Hepatocyte (in vitro differentiated cells): ENCODE data around the gene TSN. TPM values are rescaled to one million over a fixed set of nuclear protein-coding genes. Genes with fewer than 3 reads are reported as not detected.
"Not testable (repeated sequence)": the region's sequence is repeated elsewhere in the genome, so short reads cannot be mapped to it uniquely, and the experiment has no call there.

Source experiments
- DNase-seq: peaks from one replicate; pipeline ENCODE4 v3.0.0-alpha.2; 2016; ENCODE audit warnings: low spot score
- H2AFZ ChIP-seq: fragments of 200-600 bp; sonication (generic); 2 replicates; pipeline ENCODE4 v1.6.0; 2016; ENCODE audit warnings: antibody characterized with exemption, mild to moderate bottlenecking
- H3K27ac ChIP-seq: fragments of 200-600 bp; sonication (generic); 2 replicates; pipeline ENCODE4 v1.5.1; 2016; ENCODE audit warnings: mild to moderate bottlenecking
- H3K27me3 ChIP-seq: fragments of 200-600 bp; sonication (generic); 2 replicates; pipeline ENCODE4 v1.6.1; 2016
- H3K36me3 ChIP-seq: fragments of 200-600 bp; sonication (generic); replicated peaks from 2 replicates; pipeline ENCODE4 v1.5.1; 2016; ENCODE audit warnings: low read depth; ENCODE audit not compliant: insufficient read depth
- H3K4me1 ChIP-seq: fragments of 200-600 bp; sonication (generic); 2 replicates; pipeline ENCODE4 v1.5.1; 2016; ENCODE audit warnings: mild to moderate bottlenecking, moderate library complexity; ENCODE audit not compliant: insufficient read depth
- H3K4me2 ChIP-seq: fragments of 200-600 bp; sonication (generic); 2 replicates; pipeline ENCODE4 v1.6.0; 2016
- H3K4me3 ChIP-seq: fragments of 200-600 bp; sonication (generic); 2 replicates; pipeline ENCODE4 v1.5.1; 2016; ENCODE audit warnings: mild to moderate bottlenecking
- H3K79me2 ChIP-seq: fragments of 200-600 bp; sonication (generic); 2 replicates; pipeline ENCODE4 v1.6.0; 2017; ENCODE audit warnings: mild to moderate bottlenecking
- H3K9me2 ChIP-seq: fragments of 200-600 bp; sonication (generic); replicated peaks from 2 replicates; pipeline ENCODE4 v1.6.0; 2017; ENCODE audit warnings: mild to moderate bottlenecking; ENCODE audit not compliant: insufficient read depth
- H3K9me3 ChIP-seq: fragments of 200-600 bp; sonication (generic); 2 replicates; pipeline ENCODE4 v1.5.1; 2016; ENCODE audit warnings: low read depth, mild to moderate bottlenecking
- H4K20me1 ChIP-seq: fragments of 200-600 bp; sonication (generic); 2 replicates; pipeline ENCODE4 v1.6.0; 2016; ENCODE audit warnings: mild to moderate bottlenecking; ENCODE audit not compliant: insufficient read depth, poor library complexity, severe bottlenecking
- EZH2 ChIP-seq: fragments of 200-600 bp; sonication (generic); IDR thresholded peaks from 2 replicates; pipeline ENCODE4 v1.6.1; 2016; ENCODE audit warnings: antibody characterized with exemption, mild to moderate bottlenecking, borderline replicate concordance
- EZH2phosphoT487 ChIP-seq: fragments of 200-600 bp; sonication (generic); IDR thresholded peaks from one replicate; pipeline ENCODE4 v1.6.1; 2018; ENCODE audit warnings: antibody characterized with exemption, mild to moderate bottlenecking, low read depth, moderate library complexity; ENCODE audit not compliant: unreplicated experiment, severe bottlenecking
- WGBS: methylation state at CpG from one replicate; pipeline ENCODE4 v1.1.6; 2016; ENCODE audit warnings: low lambda C conversion rate; ENCODE audit errors: missing lambda C conversion rate; 5-methylcytosine and 5-hydroxymethylcytosine counted together
- polyA plus RNA-seq: library from polyadenylated mRNA; unstranded; fragments of >200 nt; fragmentation: Nextera tagmentation; extraction: Ambion mirVana; gene quantifications from 2 replicates; pipeline ENCODE4 v1.2.1, GENCODE V29; 2016
- total RNA-seq: library from RNA; depleted of rRNA; stranded (reverse); fragments of >200 nt; gene quantifications from 2 replicates; pipeline ENCODE4 v1.2.3, GENCODE V29; 2014
- TF ChIP-seq, protein P1 (sequence below): fragments of 200-600 bp; sonication (generic); IDR thresholded peaks from 2 replicates; pipeline ENCODE4 v1.5.1; 2016; ENCODE audit warnings: antibody characterized with exemption, mild to moderate bottlenecking; ENCODE audit not compliant: poor library complexity

TSN gene
- total and polyA plus RNA-seq, 2 experiments from 2014 or later, result 45.4 to 63.2 TPM

DNA sequence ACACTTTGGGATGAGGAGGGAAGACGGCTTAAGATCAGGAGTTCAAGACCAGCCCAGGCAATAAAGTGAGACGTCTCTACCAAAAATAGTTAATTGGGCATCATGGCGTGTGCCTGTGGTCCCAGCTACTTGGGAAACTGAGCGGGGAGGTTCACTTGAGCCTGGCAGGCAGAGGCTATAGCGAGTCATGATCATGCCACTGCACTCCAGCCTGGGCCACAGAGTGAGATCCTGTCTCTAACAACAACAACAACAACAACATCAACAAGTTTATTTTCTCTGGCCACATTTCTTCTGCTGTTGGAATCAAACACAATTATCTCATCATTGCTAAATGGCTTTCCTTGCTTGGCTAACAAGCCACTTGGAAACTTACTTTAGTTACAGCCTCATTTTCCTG, 32.1 kb upstream of the TSN start:
- Histone ChIP-seq H3K4me2 (no peak overlapping the region), H2AFZ (no peak overlapping the region)
- TF ChIP-seq, protein P1, sequence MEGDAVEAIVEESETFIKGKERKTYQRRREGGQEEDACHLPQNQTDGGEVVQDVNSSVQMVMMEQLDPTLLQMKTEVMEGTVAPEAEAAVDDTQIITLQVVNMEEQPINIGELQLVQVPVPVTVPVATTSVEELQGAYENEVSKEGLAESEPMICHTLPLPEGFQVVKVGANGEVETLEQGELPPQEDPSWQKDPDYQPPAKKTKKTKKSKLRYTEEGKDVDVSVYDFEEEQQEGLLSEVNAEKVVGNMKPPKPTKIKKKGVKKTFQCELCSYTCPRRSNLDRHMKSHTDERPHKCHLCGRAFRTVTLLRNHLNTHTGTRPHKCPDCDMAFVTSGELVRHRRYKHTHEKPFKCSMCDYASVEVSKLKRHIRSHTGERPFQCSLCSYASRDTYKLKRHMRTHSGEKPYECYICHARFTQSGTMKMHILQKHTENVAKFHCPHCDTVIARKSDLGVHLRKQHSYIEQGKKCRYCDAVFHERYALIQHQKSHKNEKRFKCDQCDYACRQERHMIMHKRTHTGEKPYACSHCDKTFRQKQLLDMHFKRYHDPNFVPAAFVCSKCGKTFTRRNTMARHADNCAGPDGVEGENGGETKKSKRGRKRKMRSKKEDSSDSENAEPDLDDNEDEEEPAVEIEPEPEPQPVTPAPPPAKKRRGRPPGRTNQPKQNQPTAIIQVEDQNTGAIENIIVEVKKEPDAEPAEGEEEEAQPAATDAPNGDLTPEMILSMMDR, result no peak
- TF ChIP-seq EZH2, result no peak
- TF ChIP-seq EZH2phosphoT487, result no peak

DNA sequence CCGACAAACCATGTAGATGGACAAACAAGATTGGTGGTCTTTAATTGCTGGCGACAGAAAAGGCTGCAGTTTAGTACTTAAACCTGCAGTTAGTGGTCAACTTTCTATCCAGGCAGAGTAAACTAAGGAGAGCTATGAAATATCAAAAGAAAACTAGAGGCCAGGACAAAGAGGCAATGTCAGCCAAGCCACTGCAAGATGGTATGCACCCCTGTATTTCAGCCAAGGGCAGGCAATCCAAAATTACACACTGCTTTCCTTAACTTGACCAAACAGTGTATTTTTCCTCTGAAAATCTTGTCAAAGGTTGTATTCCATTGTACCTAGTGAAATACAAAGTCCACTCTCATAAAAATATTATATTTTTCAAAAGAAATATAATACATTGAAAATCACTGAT, 28.1 kb upstream of the TSN start:
- Histone ChIP-seq H3K9me2 (no peaks in the 10 kb centered on the region), H4K20me1 (no peaks in the 10 kb centered on the region), H3K36me3 (no peaks in the 10 kb centered on the region), H3K4me3 (no peak overlapping the region), H3K79me2 (peaks cover under 1% of the 10 kb centered on the region), H3K4me1 (no peaks in the 10 kb centered on the region), H3K27me3 (no peaks in the 10 kb centered on the region), H3K4me2 (no peak overlapping the region), H3K27ac (no peak overlapping the region), H3K9me3 (no peaks in the 10 kb centered on the region), H2AFZ (no peak overlapping the region)
- TF ChIP-seq, protein P1, result no peak
- TF ChIP-seq EZH2 (no peak), EZH2phosphoT487 (no peak)
- 100% methylated on average over 2 of the region's 2 CpGs for WGBS
- DNase-seq, result no peak

More for the DNA sequence above, 32.1 kb upstream of the TSN start:
- Histone ChIP-seq H3K9me2 (no peaks in the 10 kb centered on the region), H3K9me3 (no peaks in the 10 kb centered on the region), H3K27ac (no peak overlapping the region), H3K36me3 (no peaks in the 10 kb centered on the region), H3K4me3 (no peak overlapping the region), H3K79me2 (no peaks in the 10 kb centered on the region), H3K27me3 (no peaks in the 10 kb centered on the region), H4K20me1 (no peaks in the 10 kb centered on the region), H3K4me1 (no peaks in the 10 kb centered on the region)
- DNase-seq, result no peak
- WGBS, result 89% methylated on average over 5 of the region's 5 CpGs

DNA sequence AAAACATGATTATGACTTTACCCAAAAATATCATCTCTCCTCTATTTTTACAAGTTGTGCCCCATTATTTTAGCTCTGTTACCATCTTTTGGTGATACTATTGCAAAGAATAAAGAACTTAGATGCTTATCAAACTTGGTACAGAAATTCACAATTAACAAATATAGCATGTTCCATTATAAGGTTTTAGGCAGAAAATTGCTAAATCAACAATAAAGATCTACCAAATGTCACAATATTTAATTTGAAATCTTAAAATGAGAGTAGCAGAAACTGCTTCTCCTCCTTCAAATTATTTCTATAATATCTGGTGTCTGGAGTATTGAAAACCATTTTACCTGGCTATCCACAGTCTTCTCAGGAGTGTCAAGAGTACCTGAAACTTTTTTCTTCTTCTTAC, 27.5 kb upstream of the TSN start:
- TF ChIP-seq EZH2 (no peak), EZH2phosphoT487 (no peak)
- TF ChIP-seq, protein P1, result no peak
- Histone ChIP-seq H3K4me2 (no peak overlapping the region), H3K9me3 (no peaks in the 10 kb centered on the region), H3K79me2 (peaks cover 7% of the 10 kb centered on the region), H3K4me1 (no peaks in the 10 kb centered on the region), H3K27me3 (no peaks in the 10 kb centered on the region), H4K20me1 (no peaks in the 10 kb centered on the region), H3K4me3 (no peak overlapping the region), H3K9me2 (no peaks in the 10 kb centered on the region), H3K36me3 (no peaks in the 10 kb centered on the region), H2AFZ (no peak overlapping the region), H3K27ac (no peak overlapping the region)
- DNase-seq, result no peak

DNA sequence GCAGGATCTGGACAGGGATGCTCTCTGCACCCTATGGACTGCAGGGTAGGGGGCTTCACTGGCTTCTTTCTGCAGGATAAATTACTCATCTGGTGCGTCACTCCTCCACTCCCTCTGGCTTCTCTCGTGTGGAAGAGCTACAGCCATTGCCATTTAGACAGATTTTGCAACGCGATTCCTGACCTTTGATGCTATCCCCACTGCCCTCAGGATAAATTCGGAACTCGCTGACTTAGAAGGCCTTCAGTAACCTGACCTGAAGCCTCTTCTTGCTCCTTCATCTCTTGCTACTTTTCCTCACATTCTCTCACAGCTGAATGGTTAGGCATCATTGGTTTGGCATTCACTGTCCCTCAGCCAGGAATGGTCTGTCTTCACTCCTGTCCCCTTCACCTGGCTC, 24.1 kb upstream of the TSN start:
- Histone ChIP-seq H3K27ac (no peak overlapping the region), H4K20me1 (no peaks in the 10 kb centered on the region), H3K9me2 (no peaks in the 10 kb centered on the region), H3K4me2 (no peak overlapping the region), H3K36me3 (no peaks in the 10 kb centered on the region), H3K79me2 (peaks cover 41% of the 10 kb centered on the region), H3K4me1 (no peaks in the 10 kb centered on the region), H3K9me3 (no peaks in the 10 kb centered on the region), H3K4me3 (no peak overlapping the region), H2AFZ (no peak overlapping the region), H3K27me3 (no peaks in the 10 kb centered on the region)
- no peak for DNase-seq
- TF ChIP-seq, protein P1, result no peak
- TF ChIP-seq EZH2phosphoT487, result no peak
- WGBS, result 77% methylated on average over 6 of the region's 6 CpGs

DNA sequence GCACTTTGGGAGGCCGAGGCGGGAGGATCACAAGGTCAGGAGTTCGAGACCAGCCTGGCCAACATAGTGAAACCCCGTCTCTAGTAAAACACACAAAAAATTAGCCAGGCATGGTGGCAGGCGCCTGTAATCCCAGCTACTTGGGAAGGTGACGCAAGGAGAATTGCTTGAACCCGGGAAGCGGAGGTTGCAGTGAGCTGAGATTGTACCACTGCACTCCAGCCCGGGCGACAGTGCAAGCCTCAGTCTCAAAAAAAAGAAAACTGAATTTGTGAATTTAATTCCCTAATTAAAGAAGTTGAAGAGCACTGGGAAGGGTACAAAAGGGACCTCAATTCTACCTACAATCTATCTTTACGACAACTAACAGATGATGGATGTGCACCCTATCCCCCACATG, 20.9 kb upstream of the TSN start:
- H3K4me2 ChIP-seq, H4K20me1 ChIP-seq, H3K9me3 ChIP-seq, H2AFZ ChIP-seq, H3K4me1 ChIP-seq, H3K27ac ChIP-seq, H3K4me3 ChIP-seq, H3K27me3 ChIP-seq, DNase-seq, H3K36me3 ChIP-seq, H3K9me2 ChIP-seq: not testable (repeated sequence)
- 99% methylated on average over 11 of the region's 11 CpGs for WGBS
- peaks cover 42% of the 10 kb centered on the region for H3K79me2 ChIP-seq
